HepG2 (cell line): ENCODE data around the gene PDE4DIP. TPM values are rescaled to one million over a fixed set of nuclear protein-coding genes. Genes with fewer than 3 reads are reported as not detected.
"Not testable (repeated sequence)": the region's sequence is repeated elsewhere in the genome, so short reads cannot be mapped to it uniquely, and the experiment has no call there.

ENCODE experiments used
- ATAC-seq: fragments of 200-7000 bp; cut with Tn5 transposase; 3 replicates; pipeline ENCODE4 v1.9.1; 2020; ENCODE audit warnings: mild to moderate bottlenecking, moderate library complexity
- BruUV-seq: library from RNA; stranded (reverse); fragments of 400-500 nt; replicated peaks from 2 replicates; lab custom pipeline; 2021; lab: Mats Ljungman, UMichigan
- CTCF ChIA-PET: fragments of 300-600 bp; formaldehyde crosslinking; extraction: SDS; loops from one replicate; lab custom pipeline; 2021; ENCODE audit warnings: low total read pairs, inconsistent platforms, low intra/inter-chr PET ratio; lab: Yijun Ruan, JAX
- POLR2A ChIA-PET: fragments of 350-600 bp; sonication (Branson Sonifier 250); formaldehyde crosslinking; loops from one replicate; lab custom pipeline; 2020; ENCODE audit warnings: antibody characterized with exemption, inconsistent platforms; lab: Yijun Ruan, JAX
- DNase-seq: peaks from one replicate; pipeline ENCODE4 v3.0.0-alpha.2; 2015; ENCODE audit warnings: low spot score
- FAIRE-seq: peaks from 3 replicates; lab custom pipeline; 2011; peaks lifted over from hg19 to GRCh38; lab: Jason Lieb, UNC
- H2AFZ ChIP-seq: one replicate; pipeline ENCODE4 v1.6.1; 2011; ENCODE audit warnings: low read length, inconsistent platforms
- H3K27ac ChIP-seq: fragments of 300-600 bp; 3 replicates; pipeline ENCODE4 v1.8.0; 2011; ENCODE audit warnings: mixed run types, mild to moderate bottlenecking, mixed read lengths, low read length, inconsistent platforms; ENCODE audit not compliant: insufficient read depth; ENCODE audit errors: extremely low read length
- H3K27me3 ChIP-seq, 2 experiments: fragments of 200-600 bp in 1 of 2; 2 replicates in 1 of 2; 3 replicates in 1 of 2; pipeline versions ENCODE4 v1.6.0 to v1.8.0; 2011; ENCODE audit warnings: low read length in 2 of 2, mild to moderate bottlenecking in 2 of 2, moderate library complexity in 2 of 2, inconsistent platforms in 1 of 2; ENCODE audit not compliant: insufficient read depth in 2 of 2, control insufficient read depth in 1 of 2
- H3K36me3 ChIP-seq, 2 experiments: fragments of 200-600 bp in 1 of 2; replicated peaks in 1 of 2; 2 replicates in 1 of 2; 3 replicates in 1 of 2; pipeline versions ENCODE4 v1.5.1 to v1.8.0; 2011; ENCODE audit warnings: low read length in 2 of 2, inconsistent platforms in 1 of 2; ENCODE audit not compliant: insufficient read depth in 2 of 2, control insufficient read depth in 1 of 2
- H3K4me1 ChIP-seq: 2 replicates; pipeline ENCODE4 v1.5.1; 2012; ENCODE audit warnings: low read length, inconsistent platforms; ENCODE audit not compliant: insufficient read depth
- H3K4me2 ChIP-seq: 2 replicates; pipeline ENCODE4 v1.6.0; 2011; ENCODE audit warnings: low read depth, low read length, inconsistent platforms
- H3K4me3 ChIP-seq, 3 experiments: fragments of 200-600 bp in 1 of 3; sonication (generic), shearing (Covaris generic) in 1 of 3; replicated peaks in 1 of 3; 2 replicates each; pipeline ENCODE4 v1.5.1; 2011 to 2016; ENCODE audit warnings: low read length in 3 of 3, inconsistent platforms in 2 of 3, low read depth in 2 of 3, mild to moderate bottlenecking in 2 of 3, control low read depth in 1 of 3, mixed read lengths in 1 of 3; ENCODE audit not compliant: insufficient read depth in 1 of 3
- H3K79me2 ChIP-seq: one replicate; pipeline ENCODE4 v1.6.1; 2011; ENCODE audit warnings: low read length, inconsistent platforms; ENCODE audit not compliant: insufficient read depth
- H3K9ac ChIP-seq: 2 replicates; pipeline ENCODE4 v1.6.0; 2011; ENCODE audit warnings: mild to moderate bottlenecking, low read depth, low read length, inconsistent platforms; ENCODE audit not compliant: insufficient read depth
- H3K9me3 ChIP-seq: 2 replicates; pipeline ENCODE4 v1.5.1; 2012; ENCODE audit warnings: mild to moderate bottlenecking, low read length
- H4K20me1 ChIP-seq: 2 replicates; pipeline ENCODE4 v1.6.0; 2011; ENCODE audit warnings: inconsistent platforms, mild to moderate bottlenecking, low read length, moderate library complexity; ENCODE audit not compliant: insufficient read depth
- WGBS: methylation state at CpG from one replicate; pipeline ENCODE4 v1.1.6; 2017; ENCODE audit warnings: low lambda C conversion rate; 5-methylcytosine and 5-hydroxymethylcytosine counted together
- in situ Hi-C: cut with HindIII; loops from 2 replicates; pipeline ENCODE4 v1.10.0; 2017; ENCODE audit warnings: low pct_unique_long_range_greater_than_20kb; ENCODE audit not compliant: extremely low pct_ligation_motif_present
- intact Hi-C: fragments of 100-400 bp; cut with micrococcal nuclease; formaldehyde crosslinking; loops from one replicate; pipeline ENCODE4 v1.10.0; 2022; ENCODE audit not compliant: unreplicated experiment
- polyA plus RNA-seq, 8 experiments: library from polyadenylated mRNA; depleted of rRNA in 3 of 8; stranded (reverse) in 7 of 8; unstranded in 1 of 8; fragments of >200 nt; fragmentation: Illumina TruSeq in 4 of 8; extraction: Trizol in 4 of 8; gene quantifications; 2 replicates each; pipeline versions ENCODE4 v1.2.1 to v1.2.3, GENCODE V29; 2011 to 2016; ENCODE audit warnings: low read depth in 4 of 8, missing spikeins in 1 of 8, mixed read lengths in 1 of 8; ENCODE audit not compliant: insufficient read depth in 1 of 8
- total RNA-seq, 5 experiments: library from RNA; depleted of rRNA; stranded (reverse); fragments of >200 nt; fragmentation: Illumina TruSeq; extraction: Trizol; gene quantifications; 2 replicates each; pipeline ENCODE4 v1.2.3, GENCODE V29; 2016; ENCODE audit warnings: low read depth in 1 of 5

The PDE4DIP gene
- total and polyA plus RNA-seq, 2 of the 13 experiments (the other 11 are each of a cell fraction or from before 2014, with no cell fraction given): 5.9 to 10.3 TPM

GRCh38 chr1:148860579-148861259 is 16.5 kb downstream of the PDE4DIP start:
- FAIRE-seq, H3K4me3 ChIP-seq, H3K27ac ChIP-seq, H3K36me3 ChIP-seq, POLR2A ChIA-PET, H3K9ac ChIP-seq, H3K27me3 ChIP-seq, H4K20me1 ChIP-seq, H3K79me2 ChIP-seq, H3K9me3 ChIP-seq, in situ Hi-C loops, CTCF ChIA-PET, BruUV-seq, H3K4me2 ChIP-seq, ATAC-seq, H3K4me1 ChIP-seq, intact Hi-C loops, H2AFZ ChIP-seq, DNase-seq: not testable (repeated sequence)
- WGBS: no CpG with 5 or more reads among the region's 6 CpGs

- H3K27me3 ChIP-seq, H4K20me1 ChIP-seq, FAIRE-seq, H3K79me2 ChIP-seq, H3K4me1 ChIP-seq, BruUV-seq, H3K4me2 ChIP-seq, POLR2A ChIA-PET, CTCF ChIA-PET, H3K9ac ChIP-seq, H3K4me3 ChIP-seq, H3K27ac ChIP-seq, in situ Hi-C loops, H2AFZ ChIP-seq, intact Hi-C loops, ATAC-seq, H3K9me3 ChIP-seq, H3K36me3 ChIP-seq, DNase-seq: not testable (repeated sequence)
- WGBS: no CpG with 5 or more reads among the region's 3 CpGs
These were observed 18.4 kb downstream of the PDE4DIP start for GRCh38 chr1:148862590-148862989.

GRCh38 chr1:148868924-148869633 is 24.9 kb downstream of the PDE4DIP start:
- H3K4me1 ChIP-seq, H3K4me2 ChIP-seq, H3K4me3 ChIP-seq, POLR2A ChIA-PET, H3K9me3 ChIP-seq, ATAC-seq, FAIRE-seq, H3K27me3 ChIP-seq, intact Hi-C loops, H3K79me2 ChIP-seq, CTCF ChIA-PET, H3K27ac ChIP-seq, DNase-seq, in situ Hi-C loops, BruUV-seq, H3K36me3 ChIP-seq, H4K20me1 ChIP-seq, H2AFZ ChIP-seq, H3K9ac ChIP-seq: not testable (repeated sequence)
- no CpG with 5 or more reads among the region's 6 CpGs for whole genome bisulfite sequencing

GRCh38 chr1:148869634-148869961 is 25.4 kb downstream of the PDE4DIP start:
- BruUV-seq, ATAC-seq, H3K36me3 ChIP-seq, CTCF ChIA-PET, H3K4me1 ChIP-seq, H3K4me2 ChIP-seq, H3K27ac ChIP-seq, H3K79me2 ChIP-seq, H3K9me3 ChIP-seq, intact Hi-C loops, POLR2A ChIA-PET, in situ Hi-C loops, H3K9ac ChIP-seq, H3K27me3 ChIP-seq, FAIRE-seq, H2AFZ ChIP-seq, H3K4me3 ChIP-seq, H4K20me1 ChIP-seq, DNase-seq: not testable (repeated sequence)
- WGBS: 27% methylated on average over 1 of the region's 1 CpG
